Endothelial cell of hepatic sinusoid (primary cell): Measurements from ENCODE around the gene COL23A1.

ENCODE experiments used
- in situ Hi-C: cut with HindIII; loops from 2 replicates; pipeline ENCODE4 v1.10.0; 2017; ENCODE audit warnings: low sequenced_read_pairs

COL23A1 gene

DNA sequence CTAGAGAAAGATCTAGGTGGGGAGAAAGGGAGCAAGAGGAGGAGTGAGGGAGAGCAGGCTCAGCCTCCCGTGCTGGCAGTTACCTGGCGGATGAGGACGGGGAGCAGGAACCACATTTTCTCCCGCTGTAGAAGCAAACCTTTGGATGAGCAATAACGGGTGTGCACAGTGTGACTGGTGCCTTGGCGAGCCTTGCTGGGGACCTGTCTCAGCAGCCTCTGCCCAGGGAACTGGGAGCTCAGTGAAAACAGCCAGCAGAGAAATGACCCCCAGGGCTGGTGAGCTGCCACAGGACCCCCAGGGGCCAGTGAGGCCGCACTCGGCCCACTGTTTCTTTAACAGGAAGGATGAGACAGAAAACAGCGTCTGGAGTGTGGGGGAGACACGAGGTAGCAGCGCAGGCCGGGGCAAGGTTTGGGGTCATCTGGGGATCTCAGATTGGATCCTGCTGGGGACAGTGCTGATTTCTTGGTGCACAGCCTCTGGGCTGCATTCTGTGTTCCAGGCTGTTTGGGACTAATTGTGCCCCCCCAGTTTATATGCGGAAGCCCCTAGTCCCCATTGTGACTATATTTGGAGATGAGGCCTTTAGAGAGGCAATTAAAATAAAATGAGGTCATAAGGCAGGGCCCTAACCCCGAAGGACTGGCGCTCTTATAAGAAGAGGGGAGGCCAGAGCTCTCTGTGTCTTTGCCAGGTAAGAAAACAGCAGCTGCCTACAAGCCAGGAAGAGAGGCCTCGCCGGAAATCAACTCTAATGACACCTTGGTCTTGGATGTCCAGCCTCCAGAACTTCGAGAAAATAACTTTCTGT is 238.8 kb downstream of the COL23A1 start:
- in situ Hi-C loops, result no loop called here

DNA sequence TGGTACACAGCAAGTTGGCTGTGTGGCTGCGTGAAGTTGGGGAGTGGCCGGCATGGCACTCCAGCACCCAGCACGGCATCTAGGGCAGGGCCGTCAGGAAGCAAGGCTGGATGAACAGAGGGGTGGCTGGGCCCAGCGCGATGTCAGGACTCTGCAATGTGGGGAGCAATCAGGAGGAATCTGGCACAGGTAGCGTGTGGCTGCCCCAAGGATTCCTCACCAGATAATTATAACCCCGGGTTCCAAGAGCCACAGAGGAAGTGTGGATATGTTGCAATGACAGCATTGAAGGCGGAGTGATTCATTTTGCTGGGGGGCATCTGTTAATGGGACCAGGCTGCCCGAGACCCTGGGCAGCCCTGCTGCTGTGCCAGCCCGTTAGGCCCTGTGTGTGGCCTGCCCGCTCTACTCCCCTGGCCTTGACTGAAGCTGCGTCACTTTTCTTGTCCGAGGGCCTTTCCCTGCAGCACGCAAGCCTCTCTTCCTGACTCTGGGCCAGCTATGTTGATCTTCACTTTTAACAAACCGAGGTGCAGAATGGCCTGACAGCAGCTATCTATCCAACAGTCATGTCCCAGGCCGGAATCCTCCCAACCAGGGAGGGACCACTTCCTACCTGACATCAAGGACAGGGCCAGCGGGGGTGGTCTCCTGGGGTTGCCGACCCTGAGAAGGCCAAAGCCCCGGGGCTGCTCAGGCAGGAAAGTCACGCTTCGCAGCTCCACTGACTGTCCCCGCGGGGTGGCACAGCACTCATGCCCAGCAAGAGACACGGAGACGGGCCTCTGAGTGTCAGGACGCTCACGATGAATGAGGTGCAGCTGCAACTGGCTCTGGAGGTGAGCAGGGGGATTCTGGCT is 239.6 kb downstream of the COL23A1 start:
- in situ Hi-C loops, result no loop called here

DNA sequence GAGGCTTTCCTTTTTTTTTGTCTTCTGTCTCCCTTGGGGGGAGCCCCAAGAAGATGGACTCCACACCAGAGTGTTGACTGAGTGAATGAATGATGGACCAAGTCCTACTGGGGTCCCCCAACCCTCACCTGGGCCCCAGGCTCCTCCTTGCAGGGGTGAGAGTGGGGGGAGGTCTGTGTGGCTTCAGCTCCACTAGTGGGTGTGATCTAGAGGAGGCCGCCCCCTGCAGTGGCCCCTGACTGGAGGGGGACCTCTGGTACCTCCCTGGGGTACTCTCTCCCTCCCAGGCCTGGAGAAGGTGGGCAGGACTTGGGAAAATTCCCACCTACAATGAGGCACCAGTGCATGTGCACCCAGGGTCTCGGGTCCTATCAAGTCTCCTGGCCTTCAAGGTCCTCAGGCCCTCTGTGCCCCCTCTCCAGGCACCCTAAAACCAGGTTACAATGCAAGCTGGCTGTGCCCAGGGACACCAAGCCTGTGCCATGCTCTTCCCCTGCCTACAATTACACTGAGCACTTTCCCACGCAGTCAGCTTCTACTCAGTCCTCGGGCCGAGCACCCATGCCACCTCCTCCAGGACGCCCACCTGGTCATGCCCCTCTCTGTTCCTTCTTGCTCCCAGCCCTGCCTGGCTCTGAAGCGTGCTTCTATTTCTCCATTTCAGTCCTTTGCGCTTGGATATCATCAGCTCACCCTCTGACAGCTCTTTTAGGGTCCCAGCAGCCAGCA is 240.4 kb downstream of the COL23A1 start:
- in situ Hi-C loops, result no loop called here

DNA sequence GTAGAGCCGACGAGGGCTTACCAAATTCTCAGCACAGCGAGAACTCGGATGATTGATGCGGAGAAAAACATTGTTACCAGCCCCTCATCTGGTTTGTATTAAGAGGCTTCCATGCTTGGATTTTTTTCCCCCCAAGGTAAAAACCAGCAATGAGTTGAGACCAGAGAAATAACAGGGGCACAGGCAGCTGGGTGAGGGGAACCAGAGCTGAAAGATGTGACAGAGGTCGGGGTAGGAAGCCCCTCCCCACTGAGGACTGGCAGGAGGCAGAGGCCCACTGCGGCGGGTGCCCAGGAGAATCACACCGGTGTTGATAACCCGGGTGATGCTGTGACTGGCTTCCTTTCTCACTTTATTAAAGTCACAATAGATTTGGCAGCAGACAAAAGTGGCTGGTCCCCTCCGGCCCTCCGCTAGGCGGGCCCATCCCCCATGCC is 241.1 kb downstream of the COL23A1 start:
- in situ Hi-C loops, result no loop called here

DNA sequence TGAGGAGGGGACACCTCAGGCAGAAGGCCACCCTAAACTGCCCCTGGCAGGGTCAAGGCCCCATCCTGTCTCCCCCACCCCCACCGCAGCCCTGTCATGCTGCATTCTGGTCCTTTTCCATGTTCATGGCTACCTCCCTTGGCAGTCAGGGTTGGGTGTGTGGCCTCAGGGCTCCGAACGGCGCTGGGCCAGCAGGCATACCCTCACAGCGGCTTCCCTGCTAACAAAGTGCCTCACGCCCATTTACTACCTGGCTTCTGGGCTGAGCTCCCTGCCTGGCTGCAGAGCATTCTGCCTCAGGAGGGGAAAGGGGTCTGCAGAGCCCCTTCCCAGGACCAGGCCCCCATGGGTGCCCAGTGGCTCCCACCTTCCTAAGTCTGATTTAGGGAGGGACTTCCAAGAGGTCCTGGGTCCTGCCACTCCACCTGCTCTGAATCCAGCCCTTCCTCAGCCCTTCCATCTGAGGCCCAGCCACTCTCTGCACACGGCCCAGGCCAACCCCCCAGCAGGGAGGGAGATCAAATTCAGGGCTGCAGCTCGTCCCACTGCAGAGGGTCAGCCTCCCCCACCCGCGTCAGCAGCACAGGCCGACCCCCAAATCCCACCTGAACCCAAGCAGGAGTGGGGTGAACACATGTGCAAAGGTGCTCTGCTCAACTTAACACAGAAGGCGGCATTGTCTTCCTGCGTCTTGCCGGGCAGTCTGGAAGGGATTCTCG is 241.7 kb downstream of the COL23A1 start:
- in situ Hi-C loops, result no loop called here

DNA sequence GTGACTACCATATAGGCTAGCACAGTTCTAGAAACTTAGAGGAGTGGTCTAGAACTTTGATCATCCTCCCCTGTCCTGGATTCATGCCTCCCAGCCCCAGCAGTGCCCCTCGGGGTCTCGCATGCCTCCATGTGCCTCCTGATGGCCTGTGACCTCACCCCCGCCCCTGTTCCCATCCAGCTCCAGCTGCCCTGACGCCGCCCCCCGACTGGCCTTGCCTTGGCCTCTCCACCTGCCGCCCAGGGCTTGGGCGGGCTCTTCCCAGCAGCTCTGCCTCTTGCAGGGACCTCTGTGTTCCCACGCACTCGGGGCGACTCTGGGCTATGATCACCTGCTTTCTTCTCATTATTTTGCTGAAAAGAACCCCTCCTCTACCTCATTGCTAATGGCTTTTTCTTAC is 242.2 kb downstream of the COL23A1 start:
- in situ Hi-C loops, result no loop called here

DNA sequence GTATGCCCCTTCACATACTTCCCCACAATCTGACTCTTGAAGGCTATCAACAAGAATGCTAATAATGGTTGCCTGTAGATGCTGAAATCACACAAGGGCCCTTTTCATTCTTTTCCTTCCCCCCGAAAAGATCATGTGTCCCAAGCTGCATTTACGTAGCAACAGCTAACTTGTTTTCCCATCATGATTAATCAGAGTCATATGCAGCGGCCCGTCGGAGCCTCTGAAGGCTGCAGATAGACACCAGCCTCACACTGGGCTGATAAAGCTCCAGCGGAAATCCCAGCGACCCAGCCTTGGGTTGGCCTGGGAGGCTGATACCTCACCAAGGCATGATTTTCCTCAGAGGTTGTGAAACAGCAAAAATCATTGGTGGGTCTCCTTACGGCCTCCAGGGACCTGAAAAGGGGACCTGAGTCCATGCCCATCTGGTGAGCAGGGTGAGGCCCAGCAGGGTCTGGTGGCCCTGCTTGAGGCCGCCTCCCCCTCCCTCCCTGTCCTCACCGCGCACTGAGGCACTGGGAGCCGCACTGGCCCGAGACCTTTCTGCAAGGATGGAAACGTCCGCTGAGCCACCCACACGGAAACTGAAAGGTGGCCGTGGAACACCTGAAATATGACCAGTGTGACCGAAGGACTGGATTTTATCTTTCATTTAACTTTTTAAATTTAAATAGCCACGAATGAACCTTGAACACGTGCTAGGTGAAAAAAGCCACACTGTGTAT is 243.4 kb downstream of the COL23A1 start:
- in situ Hi-C loops, result no loop called here

DNA sequence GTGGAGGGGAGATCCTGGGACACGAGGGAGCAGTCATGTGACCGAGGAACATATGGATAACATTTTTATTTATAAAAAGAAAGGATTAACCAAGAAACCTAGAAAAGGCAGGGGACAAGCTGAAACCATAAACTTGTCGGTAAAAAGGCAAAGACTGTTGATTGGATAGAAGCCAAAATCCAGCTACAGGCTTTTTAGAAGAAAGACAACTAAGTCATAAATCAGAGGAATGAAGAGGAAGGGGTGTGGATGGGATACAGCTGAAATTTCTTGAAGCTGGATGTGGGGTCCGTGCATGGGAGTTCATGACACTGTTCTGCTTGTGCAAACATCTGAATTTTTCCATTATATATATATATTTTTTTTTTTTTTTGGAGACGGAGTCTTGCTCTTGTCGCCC is 246.9 kb downstream of the COL23A1 start:
- in situ Hi-C loops, result no loop called here

DNA sequence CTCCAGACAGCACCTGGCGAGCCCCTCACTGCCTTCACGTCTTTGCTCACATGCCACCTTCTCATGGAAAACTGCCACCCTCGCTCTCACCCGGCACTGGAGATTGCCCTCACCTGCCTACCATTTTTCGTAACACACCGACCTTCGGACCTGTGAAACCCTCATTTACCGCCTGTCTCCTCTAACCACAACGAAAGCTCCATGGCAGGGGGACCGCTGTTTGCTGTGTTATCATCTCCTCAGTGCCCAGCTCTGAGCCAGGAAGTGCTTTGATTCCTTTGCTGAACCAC is 248.4 kb downstream of the COL23A1 start:
- in situ Hi-C loops, result no loop called here

DNA sequence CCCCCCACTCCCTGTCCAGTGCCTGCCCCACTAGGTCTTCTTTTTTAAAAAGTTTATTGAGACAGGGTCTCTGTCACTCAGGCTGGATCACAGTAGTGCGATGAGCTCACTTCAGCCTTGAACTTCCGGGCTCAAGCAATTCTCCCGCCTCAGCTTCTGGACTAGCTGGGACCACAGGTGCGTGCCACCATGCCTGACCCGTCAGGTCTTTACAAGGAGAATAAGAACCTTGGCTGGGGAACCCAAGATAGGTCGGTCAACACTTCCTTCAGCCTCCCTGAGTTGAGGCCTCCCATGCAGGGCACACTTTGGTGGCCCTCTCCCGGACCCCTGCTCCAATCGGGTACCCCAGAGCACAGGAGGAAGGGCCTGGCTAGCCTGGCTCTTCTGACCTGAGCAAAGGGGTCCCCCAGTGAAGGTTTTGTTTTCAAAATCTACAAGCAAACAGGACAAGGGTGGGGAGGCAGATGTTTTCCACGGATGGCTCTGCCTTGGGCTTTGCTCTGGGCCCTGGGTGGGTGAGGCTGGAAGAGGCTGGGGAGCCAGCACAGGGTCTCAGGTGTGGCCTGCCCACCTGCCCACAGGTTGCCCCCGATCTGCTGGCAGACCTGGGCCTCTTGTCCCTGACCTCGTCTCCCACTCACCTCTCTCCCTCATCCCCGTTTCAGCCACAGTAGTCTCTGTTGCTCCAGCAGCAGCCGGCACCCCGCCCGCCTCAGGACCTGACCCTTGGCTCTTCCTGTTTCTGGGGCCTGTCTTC is 248.9 kb downstream of the COL23A1 start:
- in situ Hi-C loops, result no loop called here

DNA sequence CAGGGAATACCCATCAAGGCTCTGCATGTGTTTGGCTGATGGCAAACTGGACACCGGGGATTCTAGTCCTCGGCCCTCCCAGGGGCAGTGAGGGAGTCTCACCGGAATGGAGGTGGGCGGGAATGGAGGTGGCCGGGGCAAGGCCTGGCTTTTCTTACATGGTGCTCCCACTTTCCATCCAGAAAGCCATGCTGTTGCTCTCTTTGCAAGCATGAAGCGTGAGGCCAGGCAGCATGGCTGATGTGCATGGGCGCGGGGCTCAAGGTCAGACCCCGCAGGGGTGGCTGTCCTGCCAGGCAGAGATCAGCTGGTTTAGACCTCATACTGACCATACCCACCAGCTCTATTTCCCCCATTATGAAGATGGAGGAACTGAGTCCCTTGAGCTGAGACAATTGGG is 249.6 kb downstream of the COL23A1 start:
- in situ Hi-C loops, result no loop called here

DNA sequence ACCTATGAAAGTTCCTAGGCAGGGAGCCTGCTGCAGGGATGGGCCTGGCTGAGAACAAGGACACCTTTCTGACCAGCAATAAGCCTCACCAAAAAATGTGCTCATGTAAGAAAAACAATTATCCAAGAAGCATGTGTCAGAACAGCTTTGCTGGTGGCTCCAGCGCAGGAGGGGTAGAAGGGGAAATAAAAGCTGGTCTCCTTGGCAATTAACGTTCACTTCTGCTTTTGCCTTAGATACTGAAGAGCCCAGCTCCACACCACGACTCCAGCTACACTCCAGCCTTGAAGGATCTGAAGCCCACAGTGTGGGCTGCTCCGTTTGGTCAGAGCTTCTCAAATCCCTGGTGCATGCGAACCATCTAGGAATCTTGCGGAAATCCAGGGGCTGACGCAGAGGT is 250.0 kb downstream of the COL23A1 start:
- in situ Hi-C loops, result no loop called here

DNA sequence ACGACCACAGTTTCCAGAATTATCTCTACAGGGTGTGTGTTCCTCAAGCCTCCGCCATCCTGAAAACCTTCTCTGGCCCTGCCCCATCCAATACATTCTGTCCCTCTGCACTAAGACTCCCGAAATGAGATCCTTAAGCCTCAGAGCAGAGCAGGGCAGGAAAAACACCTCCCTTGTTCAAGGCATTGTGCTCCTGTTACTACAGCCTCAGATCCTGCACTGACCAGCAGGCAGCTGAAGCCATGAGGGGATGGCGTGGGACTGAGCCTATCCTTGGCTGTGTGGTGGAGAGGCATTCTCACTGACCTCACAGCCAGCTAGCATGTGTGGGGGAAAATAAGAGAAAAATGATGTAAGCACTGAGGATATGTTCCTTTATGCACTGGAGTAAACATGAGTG is 250.9 kb downstream of the COL23A1 start:
- in situ Hi-C loops, result no loop called here

DNA sequence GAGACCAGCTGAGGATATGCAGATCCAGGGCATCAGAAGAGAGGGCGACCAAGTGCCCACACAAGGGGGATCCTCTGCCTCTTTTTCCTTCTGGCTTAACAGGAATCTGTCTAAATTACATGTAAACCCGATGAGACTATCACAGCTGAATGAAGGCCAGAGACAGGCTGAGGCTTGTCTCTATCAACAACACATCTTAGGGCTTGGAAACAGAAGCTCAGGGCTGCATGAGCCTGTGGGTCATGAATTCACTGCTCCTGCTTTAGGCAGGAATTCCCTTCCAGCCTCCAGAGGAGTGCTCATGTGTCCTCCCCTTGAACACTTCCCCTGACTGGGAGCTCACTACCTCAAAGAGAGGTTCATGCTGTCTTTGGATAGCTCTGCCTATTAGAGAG is 251.4 kb downstream of the COL23A1 start:
- in situ Hi-C loops, result no loop called here

DNA sequence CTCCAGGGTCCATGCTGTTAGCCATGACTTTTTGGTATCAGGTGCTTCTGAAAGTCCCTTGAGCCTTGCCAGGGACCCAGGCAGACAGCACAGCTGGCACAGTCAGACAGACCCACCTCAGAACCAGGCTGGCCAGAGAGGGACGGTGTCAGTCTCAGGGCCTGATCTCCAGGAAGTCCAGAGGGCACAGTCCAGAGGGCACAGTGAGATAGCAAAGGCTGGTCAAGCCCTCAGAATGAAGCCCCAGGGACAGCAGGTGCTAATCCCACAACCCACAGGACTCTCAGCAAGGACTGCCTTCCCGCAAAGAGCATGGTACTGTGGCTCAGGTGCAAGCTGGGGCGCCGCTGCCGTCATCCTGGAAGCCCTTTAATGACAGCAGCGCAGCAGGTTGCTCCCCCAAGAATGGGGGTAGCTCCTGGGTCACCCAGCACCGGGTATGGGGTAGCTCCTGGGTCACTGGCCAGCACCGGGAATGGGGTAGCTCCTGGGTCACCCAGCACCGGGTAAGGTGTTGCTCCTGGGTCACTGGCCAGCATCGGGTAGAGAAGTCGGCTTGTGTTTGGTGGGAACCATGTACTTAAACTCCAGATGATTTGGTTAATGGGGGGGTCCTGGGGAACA is 252.0 kb downstream of the COL23A1 start:
- in situ Hi-C loops, result no loop called here

DNA sequence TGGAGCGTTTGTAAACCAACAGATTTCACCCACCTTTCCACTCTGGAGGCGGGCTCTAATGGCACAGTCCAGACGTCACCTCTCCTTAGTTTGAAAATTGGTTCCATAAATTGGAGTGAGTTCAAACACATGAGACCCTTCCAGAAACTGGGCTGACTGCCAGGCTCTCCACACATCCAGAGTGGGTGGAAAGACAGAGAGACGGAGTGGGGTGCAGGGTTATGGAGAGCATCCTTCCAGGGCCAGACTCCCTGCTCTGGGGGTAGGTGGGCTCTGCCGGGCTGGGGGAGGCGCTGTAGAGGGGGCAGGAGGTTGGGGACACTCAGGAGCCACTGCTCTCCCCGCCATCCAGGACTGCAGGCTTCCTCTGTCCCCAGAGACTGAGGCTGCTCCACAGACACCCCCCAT is 252.9 kb downstream of the COL23A1 start:
- in situ Hi-C loops, result no loop called here

DNA sequence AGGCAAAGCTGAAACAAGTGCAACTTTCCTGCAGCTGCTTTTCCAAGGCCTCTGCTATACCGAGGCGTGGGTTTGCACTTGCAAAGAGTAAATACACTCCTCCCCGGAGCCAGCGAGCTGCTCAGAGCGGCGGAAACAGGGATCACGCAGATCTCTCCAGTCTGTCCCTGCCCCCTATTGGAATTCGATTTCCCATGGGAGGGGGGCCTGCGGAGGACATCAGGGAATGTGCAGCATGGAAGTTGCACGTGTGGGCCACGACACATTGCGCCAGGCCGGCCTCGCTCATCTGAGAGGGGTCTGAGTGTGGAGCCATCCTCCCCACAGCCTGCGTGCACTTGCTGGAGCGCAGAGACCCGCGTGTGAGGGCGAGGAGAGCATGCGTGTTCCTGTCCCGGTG is 253.3 kb downstream of the COL23A1 start:
- in situ Hi-C loops, result no loop called here

DNA sequence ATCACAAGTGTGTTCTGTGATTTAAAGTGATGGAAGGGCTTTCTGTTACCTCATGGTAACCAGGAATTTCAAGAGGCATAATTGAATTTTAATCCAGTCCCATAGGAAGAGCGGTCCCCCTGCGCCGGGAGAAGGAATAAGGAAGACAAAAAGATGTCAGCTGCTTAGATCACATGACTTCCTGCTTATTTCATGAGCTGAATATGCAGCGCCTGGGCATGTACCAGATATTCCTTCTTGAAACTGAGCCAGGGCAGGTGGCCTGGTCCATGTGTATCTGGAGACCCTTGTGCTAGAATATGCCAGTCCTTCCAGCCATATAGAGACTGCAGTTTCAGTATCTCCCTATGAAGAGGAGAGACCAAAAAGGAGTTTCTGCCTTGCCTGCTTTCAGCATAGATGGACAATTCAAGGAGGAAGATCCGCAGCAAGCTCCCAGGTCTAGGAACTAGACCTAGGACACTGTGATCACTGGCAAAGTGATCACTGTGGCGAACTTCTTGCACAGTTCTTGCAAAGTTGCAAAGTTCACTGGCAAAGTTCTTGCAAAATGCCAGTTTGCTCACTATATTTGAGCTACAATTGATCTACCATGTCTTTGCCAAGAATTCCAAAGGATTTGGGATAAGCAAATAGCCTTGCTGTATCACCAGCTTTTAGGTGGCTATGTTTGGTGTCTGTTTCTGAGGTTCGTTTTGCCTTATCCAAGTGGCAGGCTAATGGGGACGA is 254.7 kb downstream of the COL23A1 start:
- in situ Hi-C loops, result no loop called here

DNA sequence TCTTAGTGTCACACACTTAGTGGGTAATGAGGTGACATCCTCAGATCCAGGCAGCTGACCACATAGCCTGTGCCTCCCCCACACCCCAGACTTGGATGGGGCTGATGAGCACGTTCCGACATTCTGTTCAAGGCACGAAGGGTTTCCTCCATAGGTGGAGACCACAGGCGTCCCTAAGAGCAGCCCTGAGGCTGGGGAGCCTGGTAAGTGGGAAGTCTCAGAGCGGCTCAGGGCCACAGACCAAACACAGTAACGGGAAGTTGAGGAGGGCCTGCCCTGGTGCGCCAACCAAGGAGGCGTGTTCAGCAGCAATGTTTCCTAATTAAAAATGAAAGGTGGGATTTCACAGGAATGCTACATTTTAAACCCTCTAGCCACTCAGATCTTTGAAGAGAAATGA is 255.3 kb downstream of the COL23A1 start:
- in situ Hi-C loops, result no loop called here
